NCI-H1417 (cell line): ENCODE results near the gene ALDH1A2.

ENCODE experiments used
- DNase-seq, 3 experiments: peaks; one replicate each; lab custom pipeline; 2025; lab: John Stamatoyannopoulos, UW

ALDH1A2 gene

DNA sequence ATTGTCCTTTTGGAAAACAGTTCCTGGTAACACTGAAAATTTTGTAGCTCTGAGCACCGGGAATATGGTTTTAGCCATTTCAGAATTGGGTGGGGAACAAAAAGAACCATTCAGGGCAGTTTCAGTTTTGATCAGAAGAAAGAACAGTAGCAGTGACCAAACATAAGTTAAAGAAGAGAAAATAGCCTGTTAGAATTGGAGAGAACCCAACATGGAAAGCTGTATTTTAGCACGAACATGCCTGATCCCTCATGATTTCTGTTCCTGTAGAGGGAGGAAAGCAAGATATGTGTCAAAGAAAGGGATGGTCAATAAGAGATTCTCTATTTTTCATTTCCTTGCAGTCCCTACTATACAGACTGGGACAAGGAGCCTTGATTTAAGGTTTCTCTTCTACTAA is 119.9 kb downstream of the ALDH1A2 start:
- no peak for DNase-seq

DNA sequence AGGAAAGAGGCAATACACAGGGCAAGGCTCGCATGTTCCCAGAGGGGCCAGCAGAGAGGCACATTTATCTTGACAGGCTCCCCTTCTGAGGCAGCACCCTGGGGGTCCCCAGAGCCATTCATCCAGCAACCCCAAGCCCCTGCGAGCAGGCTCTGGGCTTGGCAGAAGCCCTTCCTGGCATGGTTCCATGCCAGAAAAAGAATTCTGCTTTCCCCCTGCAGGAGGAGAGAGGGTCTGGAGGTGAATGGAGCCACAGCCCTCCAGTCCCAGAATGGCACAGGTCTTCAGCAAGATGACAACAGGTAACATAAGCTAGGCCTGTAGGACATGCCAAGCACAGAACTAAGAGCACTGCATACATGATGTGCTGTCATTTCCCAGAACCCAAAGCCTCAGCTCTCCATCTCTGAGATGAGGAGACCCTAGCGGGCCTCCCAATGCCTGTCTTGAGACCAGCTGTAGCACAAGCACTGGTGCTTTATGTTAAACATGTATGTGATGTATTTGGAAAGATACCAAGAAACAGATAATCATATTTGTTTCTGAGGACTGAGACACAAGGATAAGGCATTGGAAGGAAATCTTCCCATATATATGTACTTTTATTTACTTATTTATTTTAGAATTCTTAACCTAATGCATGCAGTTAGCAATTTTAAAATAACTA is 121.6 kb downstream of the ALDH1A2 start:
- DNase-seq = no peak

DNA sequence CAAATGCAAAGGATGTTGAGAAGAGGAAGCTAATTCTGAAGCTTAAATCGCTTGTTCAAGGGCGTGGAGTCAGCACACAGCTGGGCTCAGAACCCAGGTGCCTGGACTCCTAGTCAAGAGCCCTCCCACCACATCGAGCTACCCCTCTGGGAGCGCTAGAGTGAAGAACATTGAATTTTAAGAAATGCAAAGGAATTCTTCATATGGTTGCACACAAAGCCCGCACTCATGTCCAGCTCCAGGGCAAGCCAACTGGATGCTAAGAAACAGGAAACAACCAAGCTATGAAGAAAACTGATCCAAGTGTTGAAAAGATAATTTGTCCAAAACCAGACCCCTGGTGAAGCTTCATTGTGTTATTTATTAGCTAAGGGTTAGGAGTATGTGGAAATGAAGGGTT is 122.3 kb downstream of the ALDH1A2 start:
- no peak for DNase-seq

DNA sequence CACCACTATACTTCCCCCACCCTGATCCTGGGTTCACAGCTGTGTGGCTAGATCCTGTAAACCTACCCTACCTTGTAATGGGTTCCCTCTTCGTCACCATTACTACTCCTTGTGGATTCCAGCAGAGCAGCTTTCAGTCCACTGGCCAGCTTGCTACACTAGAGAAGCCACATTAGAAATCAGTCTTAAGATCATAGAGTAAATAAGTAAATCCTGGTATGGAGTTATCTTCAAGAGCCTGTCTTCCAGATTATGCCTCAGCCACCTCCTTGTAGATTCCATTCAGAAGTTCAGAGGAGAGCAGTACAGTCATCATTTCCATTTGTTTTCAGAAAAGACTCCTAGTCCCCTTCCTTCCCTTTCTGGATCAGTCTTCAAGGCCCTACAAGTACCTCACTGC is 123.7 kb downstream of the ALDH1A2 start:
- no peak for DNase-seq

DNA sequence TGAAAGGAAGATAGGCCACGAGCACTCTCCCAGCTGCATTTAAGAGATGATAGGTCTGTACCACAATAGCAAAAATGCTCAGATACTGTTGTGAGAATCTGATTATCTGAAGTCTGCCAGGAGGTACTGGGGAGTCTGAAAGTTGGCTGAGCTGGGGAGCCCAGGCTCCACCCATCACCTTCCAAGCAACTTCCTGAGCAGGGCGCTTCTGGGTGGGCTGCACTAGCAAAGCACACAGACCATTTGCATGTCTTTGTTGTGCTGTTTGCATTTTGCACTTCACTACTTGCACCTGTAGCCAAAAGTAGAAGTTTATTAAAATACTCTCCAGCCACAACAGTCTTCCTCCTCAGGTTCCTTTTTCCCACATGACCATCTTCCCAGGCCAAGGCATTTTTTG is 133.2 kb downstream of the ALDH1A2 start:
- DNase-seq = no peak

DNA sequence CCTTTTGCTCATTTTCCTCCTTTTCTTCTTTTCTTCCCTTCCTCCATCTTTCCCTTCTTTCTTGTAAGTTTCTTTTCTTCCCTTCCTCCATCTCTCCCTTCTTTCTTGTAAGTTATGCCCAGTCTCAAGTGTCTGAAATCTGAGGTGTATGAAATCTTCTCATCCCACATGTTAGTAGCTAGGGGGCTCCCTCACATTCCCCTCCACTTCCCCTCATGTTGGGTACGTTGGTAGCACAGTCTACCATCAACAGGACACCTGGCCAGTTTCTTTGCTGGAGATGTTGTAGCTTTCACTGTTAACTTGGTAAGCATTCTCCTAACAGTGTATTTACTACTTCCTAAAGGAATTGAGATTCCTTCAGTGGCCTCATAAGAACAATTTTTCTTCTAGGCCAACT is 133.9 kb downstream of the ALDH1A2 start:
- no peak for DNase-seq

DNA sequence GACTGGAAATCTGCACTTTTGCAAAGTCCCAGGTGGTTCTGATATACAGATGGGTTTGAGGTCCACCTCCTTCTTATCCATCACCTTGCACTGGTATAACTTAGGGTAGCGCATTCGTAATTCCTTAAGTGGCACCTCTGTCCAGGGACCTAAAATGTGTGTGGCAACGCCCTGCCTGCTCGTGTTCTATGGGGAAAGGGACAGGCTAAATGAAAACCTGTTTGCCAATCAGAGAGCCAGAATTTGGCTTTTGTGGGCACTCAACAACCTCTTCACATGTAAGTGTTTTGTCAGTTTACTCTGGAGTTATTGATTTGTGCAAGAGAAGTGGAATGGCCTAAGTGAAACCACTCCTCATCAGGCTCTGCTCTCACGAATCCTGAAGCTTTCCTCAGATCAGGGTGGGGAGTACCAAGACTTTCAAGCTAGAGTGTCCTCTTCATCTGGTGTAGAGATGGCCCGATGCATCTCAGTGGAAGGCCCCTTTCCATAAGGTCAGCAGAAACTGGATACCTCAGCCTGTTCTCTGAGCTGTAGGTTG is 138.3 kb downstream of the ALDH1A2 start:
- peak in 1 of 3 experiments; percentile 84 for DNase-seq

DNA sequence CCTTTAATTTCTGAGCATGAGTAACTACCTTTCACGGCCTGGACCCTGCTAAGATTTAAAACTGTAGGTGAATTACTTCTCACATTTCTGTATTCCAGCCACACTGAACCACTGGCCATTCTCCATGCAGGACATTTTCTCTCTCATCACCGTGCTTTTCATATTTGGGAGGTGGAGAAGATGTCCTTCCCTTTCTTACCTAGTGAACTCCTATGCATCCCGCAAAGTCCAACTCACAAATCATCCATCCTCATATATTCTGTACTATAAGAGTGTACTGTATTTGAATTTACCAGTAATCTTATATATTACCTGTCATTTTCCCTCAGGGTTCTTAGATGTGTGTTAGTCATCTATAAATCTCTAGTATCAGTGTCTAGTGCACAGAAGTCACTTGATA is 139.9 kb downstream of the ALDH1A2 start:
- no peak for DNase-seq

DNA sequence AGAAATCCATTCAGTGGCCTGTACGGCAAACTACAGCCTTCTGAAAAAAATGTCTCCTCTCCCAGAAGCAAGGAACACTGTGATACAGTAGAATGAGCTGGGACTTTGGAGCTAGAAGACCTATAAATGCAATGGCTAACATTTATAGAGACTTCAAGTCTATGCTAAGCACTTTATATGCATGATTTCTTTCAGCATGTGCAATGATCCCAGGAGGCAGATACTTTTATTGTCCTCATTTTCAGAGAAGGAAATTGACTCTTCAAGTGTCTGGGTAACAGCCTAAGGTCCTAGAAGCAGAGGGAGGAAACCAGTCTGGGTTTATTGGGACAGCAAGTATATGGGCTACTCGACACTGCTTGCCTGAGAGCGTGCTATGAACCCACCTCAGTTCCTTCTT is 140.9 kb downstream of the ALDH1A2 start:
- DNase-seq = peak in 1 of 3 experiments; percentile 67

DNA sequence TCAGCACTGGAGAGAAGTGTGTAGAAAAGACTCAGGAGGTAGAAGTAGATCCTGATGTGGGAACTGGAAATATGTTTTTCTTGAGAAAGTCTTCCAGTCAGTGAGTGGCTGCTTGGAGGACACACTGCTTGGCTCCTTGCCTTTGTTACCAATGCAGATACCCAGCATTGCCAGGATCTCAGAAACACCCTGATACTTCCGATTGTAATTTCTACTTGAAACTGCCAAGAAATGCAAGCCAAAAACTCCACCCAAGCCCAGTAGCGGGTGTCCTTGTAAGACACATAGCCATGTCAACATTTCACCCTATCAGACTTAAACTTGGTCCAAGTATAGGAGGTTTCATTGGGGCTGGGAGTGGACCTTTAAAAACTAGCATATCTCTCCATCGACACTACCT is 141.8 kb downstream of the ALDH1A2 start:
- DNase-seq = no peak

DNA sequence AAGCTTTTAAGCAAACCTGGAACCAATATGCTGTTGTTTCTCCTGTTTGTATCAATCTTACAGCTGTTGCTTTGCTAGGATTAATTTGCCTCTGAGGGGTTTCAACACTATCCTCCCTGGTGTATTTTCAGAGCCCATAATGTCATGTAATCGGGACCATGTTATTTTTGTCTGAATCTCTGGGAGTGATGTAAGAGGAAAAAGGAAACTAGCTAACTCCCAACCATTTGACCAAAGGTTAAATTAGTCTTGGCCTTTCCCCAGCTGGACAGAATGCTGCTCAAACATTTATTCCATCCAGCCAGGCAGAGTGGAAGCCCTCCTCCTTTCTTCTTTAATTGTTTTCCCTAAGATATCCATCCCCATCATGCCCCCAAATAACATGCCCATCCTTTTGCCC is 142.2 kb downstream of the ALDH1A2 start:
- no peak for DNase-seq

DNA sequence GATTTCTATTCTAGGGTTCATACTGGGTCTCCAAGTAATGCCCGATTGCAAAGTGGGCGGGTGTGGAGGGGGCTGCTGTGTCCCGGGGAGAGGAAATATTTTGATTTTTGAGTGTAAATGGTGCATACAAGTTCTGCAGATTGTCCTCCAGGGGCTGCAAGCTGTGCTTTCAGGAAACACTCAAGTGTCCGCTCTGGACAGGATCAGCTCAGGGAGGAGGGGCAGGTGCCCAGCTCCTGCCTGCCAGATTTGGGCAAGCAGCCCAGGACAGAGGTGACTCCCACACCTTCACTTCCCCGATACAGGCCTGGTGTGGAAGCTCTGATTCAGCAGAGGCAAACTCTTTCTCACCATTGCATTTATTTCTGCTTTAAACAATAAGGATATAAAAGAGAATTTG is 142.7 kb downstream of the ALDH1A2 start:
- no peak for DNase-seq

DNA sequence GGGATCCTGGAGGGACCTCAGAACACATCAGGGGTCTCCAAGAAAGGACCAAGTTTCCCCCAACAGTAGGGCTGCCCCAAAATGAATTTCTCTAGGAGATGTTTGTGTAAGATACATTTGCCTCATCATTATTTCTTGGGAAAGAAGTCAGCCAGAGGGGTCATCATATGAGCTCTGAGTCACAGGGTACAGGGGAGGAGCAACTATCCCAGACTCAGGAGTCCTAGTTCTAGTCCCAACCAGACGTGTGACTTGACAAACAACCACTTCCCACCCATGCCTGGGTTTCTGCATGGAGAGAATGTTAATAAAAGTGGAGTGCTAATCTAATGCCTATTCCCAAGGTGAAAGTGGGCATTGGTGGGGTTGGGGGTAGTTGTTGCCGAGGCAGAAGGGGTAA is 144.1 kb downstream of the ALDH1A2 start:
- DNase-seq = no peak

DNA sequence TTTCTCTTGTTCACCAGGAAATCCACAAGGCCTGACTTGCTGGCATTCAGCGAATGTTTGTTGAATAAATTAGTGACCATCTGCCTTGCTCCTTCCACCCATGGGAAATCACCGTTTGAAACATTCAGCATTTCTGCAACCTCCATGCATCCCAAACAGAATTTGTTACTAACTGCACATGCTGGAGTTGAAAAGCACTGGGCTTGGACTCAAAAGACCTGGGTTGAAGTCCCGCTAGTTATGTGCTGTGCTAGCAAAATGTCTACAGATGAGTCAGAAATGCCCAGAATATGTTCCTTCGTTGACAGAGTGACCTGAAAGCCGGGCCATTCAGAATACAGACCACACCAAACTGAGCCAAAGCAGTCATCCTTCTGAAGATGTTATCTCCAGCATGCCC is 144.6 kb downstream of the ALDH1A2 start:
- DNase-seq = no peak

DNA sequence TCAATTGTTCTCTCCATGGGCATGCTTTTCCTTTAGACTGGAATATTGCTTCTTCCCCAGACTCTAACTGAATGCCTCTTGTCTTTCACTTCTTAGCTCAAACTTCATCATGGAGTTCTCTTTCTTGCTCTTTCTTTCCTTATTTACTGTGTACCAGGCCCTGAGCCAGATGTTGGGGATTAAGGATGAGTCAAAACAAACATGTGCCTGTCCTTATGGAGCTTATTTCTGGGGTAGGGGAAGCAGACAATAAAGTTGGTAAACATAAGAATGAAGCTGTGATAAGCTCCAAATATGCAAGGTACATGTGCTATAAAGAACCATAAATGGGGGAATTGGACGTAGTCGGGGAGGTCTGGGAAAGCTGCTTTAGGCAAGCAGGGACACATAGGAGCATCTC is 145.8 kb downstream of the ALDH1A2 start:
- no peak for DNase-seq

DNA sequence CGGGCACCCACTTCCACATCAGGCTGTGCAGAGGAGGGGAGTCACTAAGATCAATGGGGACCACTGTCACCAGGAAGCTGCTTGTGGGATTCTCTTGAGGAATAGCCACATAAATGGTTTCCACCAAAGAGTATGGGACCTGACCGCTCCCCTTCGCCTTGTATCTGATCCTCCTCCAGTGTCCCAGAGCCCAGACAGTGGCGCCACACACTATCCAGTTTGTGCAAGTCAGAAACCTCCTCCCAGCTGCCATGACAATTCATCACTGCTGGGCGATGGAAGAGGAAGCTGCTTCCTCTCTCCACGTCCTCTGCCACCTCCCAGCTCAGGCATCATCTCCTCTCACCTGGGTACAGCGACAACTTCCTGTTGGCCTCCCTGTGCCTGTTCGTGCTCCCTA is 147.5 kb downstream of the ALDH1A2 start:
- DNase-seq = no peak

DNA sequence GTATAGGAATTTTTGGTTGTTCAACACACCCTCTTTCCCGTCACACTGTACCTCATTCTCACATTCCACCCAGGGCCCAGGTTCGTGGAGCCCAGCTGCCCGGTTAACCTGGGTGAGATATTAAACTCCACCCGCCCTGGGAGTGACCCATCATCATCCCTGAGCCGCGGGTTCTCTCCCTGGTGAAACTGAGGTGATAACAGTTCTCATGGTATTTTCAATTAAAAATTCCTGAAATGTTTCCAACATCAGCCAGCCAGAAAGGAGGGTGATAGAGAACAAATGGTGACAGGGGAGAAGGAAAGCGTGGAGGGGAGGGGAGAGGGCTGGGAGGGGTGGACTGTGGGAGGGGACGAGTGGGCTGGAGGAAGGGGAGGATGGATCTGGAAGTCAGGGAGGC is 148.8 kb downstream of the ALDH1A2 start:
- DNase-seq = no peak

DNA sequence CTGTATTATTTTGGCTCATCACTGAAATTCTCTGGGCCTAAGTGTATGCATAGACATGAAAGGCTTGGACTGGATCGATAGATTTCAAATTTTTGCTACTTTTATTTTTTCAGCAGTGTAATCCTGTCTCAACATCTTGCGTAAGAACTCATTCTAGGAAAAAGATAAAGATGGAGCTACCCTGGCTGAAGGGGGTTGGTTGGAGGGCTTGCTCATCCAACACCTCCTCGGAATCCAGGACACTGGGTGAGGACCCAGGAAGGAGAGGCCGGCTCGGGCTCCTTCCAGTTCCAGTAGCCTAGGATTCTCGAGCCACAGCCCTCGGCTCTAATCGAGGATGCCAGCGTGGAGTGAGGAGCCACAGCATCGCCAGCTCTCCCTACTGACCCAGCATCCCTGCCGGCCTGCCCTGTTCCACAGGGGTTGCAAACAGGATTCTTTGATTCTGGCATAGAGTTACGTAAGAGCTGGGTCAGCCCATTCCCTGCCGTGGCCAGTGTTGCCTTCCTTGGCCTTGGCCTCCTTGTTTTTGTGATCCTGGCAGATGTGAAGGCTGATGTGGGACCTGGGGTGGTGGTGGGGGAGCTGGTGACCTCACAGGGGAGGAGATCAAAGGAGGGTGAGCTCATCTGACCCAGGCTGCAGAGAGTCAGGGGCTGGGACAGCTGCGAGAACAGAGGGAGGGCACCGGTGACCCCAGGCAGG is 149.5 kb downstream of the ALDH1A2 start:
- DNase-seq = no peak

DNA sequence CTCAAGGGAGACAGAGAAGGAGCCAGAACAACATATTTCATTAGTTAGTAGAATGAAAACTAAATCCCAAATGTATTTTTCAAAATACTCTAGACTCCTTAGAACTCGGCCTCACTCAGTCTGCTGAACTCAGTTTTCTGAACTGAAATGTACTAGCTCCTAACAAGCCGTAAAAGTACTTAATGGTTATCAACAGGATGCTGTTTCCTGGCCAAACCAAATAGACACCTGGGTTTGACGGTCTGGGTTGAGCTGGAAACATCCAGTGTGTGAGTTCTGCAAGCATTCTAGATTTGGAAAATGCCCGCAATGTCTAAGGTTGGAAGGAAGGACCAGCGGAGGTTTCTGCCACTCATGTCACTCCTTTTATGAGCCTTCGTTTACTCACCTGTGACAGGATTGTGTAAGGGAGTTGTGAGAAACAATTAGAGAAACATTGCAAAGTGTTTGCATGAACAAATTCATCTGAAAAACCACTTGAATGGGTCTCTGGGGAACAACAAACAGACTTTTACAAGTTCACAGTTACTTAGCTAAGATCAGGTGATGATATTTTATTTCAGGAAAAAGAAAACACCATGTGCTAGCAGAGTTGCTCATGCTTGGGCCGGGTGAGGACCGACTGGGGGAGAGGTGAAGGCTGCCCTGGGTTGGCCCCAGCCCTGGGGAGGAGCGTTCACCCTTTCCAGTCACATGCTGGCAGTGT is 151.0 kb downstream of the ALDH1A2 start:
- DNase-seq = peak in 2 of 3 experiments; percentile 50 to 64

DNA sequence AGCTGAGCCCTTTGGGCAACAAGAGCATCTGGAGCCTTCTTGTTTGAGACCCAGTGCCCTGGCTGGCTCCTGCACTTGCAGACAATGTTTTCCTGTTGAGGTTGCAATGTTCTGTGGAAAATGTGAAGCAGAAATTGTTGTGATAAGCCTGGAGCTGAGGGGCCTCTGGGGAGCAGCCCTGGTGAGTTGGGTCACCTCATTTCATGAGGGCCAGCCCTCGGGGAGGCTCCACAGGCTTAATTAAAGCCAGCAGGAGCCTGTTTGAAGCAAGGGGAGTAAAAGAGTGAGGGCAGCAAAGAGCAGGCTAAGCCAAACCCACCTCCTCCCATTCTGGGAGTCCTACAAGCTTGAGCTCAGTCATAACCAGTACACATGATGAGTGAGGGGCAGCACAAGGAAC is 154.3 kb downstream of the ALDH1A2 start:
- DNase-seq = no peak

DNA sequence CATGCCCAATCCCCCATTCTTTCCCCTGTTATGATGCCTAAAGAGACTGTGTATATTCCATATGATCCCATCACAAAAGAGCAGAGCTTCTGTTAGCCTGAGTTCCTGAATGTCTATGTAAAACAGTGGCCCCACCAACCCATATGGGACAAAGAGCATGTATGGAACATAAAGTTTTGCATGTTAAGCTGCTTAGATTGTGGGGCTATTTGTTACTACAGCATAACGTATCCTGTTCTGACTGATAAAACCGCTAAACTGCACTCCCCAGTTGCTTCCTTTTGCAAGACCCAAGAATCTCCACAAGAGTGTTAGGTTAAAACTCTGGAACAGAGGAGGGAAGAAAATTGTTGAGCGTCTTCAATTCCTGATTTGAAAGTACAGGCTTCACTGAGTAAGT is 154.8 kb downstream of the ALDH1A2 start:
- DNase-seq = no peak

DNA sequence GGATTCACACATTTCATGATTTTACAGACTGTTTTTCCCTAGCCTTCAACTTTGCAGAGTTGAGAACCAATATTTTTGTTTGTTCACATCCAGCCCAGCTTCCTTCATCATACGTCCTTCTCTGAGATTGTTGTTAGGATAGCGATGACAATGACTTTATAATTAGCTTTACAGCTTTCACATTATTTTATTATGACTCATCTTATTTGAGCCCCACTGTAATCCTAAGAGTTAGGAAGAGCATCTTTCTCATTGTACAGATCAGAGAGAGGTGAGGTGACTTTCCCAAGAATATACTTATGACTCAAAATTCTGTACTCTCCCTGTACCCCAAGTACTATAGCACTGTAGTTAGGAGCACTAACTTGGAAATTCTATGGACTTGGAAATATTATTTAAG is 156.1 kb downstream of the ALDH1A2 start:
- no peak for DNase-seq

DNA sequence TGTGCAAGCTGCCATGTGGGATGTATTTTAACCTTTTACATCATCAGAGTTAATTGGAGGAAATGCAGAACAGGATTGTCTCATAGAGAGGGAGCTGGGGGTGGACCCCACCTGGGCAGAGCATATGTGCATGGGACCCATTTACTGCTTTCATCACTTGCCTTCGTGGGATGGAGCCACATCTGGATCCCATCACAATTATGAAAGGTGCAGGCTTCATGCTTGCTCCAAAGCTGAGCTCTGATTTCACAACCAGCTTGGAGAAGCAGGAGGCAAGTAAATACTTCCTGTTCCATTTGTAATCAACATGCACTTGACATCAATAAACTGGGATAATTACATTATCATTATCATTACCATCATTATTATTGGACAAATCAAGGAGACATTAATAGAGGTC is 161.9 kb downstream of the ALDH1A2 start:
- DNase-seq = peak in 1 of 3 experiments; percentile 49
